ENCODE data around the gene KCTD14. TPM values are rescaled to one million over a fixed set of nuclear protein-coding genes. Genes with fewer than 3 reads are reported as not detected.
"Not testable (repeated sequence)": the region's sequence is repeated elsewhere in the genome, so short reads cannot be mapped to it uniquely, and the experiment has no call there.

KCTD14 gene
- total RNA-seq, 1 experiment from 2014 or later, result 8.2 TPM

DNA sequence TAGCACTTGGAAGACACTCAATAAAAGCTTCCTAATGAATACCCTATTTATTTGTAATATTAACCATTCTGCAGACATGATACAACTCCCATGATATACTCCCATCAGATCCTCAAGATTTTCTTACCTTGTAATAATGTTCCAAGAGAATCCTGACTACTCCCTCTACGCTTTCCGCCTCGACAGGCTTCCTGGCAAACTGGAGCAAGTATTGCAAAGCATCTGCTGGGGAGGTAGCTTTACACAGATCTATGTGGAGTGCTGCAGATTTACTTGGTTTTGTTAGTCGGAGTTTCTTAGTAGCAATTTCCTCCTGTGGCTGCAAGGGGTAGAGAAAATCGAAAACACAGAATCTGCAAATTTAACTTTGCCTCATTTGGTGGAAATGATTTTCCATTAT, 32.1 kb downstream of the KCTD14 start:
- BruUV-seq (replicated peaks), result no TSS peak
- H3K27me3 Mint-ChIP-seq (ENCODE audit: insufficient read depth, unreplicated experiment), result no peaks in the 10 kb centered on the region
- TF ChIP-seq, protein P1, sequence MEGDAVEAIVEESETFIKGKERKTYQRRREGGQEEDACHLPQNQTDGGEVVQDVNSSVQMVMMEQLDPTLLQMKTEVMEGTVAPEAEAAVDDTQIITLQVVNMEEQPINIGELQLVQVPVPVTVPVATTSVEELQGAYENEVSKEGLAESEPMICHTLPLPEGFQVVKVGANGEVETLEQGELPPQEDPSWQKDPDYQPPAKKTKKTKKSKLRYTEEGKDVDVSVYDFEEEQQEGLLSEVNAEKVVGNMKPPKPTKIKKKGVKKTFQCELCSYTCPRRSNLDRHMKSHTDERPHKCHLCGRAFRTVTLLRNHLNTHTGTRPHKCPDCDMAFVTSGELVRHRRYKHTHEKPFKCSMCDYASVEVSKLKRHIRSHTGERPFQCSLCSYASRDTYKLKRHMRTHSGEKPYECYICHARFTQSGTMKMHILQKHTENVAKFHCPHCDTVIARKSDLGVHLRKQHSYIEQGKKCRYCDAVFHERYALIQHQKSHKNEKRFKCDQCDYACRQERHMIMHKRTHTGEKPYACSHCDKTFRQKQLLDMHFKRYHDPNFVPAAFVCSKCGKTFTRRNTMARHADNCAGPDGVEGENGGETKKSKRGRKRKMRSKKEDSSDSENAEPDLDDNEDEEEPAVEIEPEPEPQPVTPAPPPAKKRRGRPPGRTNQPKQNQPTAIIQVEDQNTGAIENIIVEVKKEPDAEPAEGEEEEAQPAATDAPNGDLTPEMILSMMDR (IDR thresholded peaks at IDR 0.05; ENCODE audit: insufficient read depth in 1 of 2, low read depth in 1 of 2, low read length in 1 of 2, severe bottlenecking in 1 of 2, unreplicated experiment in 1 of 2), result no peak
- no peaks in the 10 kb centered on the region for H3K9me3 Mint-ChIP-seq (ENCODE audit: unreplicated experiment)
- ChIA-PET CTCF (no interaction called here), POLR2A (no interaction called here)
- DNase-seq, result no peak
- Histone ChIP-seq H3K36me3 (ENCODE audit: control insufficient read depth, insufficient read depth, low read length) (no peaks in the 10 kb centered on the region; the same call in 1 of the 2 replicates), H3K4me3 (ENCODE audit: low read depth, low read length) (no peak overlapping the region), H3K4me1 (peaks cover 12% of the 10 kb centered on the region), H3K27me3 (replicated peaks; ENCODE audit: control insufficient read depth, insufficient read depth, low read length) (no peaks in the 10 kb centered on the region), H3K9me3 (no peaks in the 10 kb centered on the region)
- no peak overlapping the region for H3K27ac Mint-ChIP-seq (ENCODE audit: unreplicated experiment)
- H3K4me3 Mint-ChIP-seq (ENCODE audit: unreplicated experiment), result no peak overlapping the region
- intact Hi-C loops (cut with micrococcal nuclease; ENCODE audit: unreplicated experiment), result no loop called here
- H3K4me1 Mint-ChIP-seq (ENCODE audit: low read depth, unreplicated experiment), result peaks cover 12% of the 10 kb centered on the region
- peaks cover 34% of the 10 kb centered on the region for H3K36me3 Mint-ChIP-seq (ENCODE audit: insufficient read depth, unreplicated experiment)

DNA sequence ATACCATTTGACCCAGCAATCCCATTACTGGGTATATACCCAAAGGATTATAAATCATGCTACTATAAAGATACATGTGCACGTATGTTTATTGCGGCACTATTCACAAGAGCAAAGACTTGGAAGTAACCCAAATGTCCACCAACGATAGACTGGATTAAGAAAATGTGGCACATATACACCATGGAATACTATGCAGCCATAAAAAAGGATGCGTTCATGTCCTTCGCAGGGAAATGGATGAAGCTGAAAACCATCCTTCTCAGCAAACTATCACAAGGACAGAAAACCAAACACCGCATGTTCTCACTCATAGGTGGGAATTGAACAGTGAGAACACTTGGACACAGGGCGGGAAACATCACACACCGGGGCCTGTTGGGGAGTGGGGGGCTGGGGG, 36.6 kb downstream of the KCTD14 start:
- intact Hi-C loops (cut with micrococcal nuclease; ENCODE audit: unreplicated experiment); H3K4me1 ChIP-seq; H3K27me3 Mint-ChIP-seq (ENCODE audit: insufficient read depth, unreplicated experiment); BruUV-seq (replicated peaks); DNase-seq; H3K9me3 ChIP-seq; H3K36me3 ChIP-seq (ENCODE audit: control insufficient read depth, insufficient read depth, low read length); H3K27me3 ChIP-seq (replicated peaks; ENCODE audit: control insufficient read depth, insufficient read depth, low read length); H3K27ac Mint-ChIP-seq (ENCODE audit: unreplicated experiment); H3K4me3 Mint-ChIP-seq (ENCODE audit: unreplicated experiment); H3K9me3 Mint-ChIP-seq (ENCODE audit: unreplicated experiment); H3K4me3 ChIP-seq (ENCODE audit: low read depth, low read length): not testable (repeated sequence)
- Mint-ChIP-seq H3K36me3 (ENCODE audit: insufficient read depth, unreplicated experiment) (peaks cover 41% of the 10 kb centered on the region), H3K4me1 (ENCODE audit: low read depth, unreplicated experiment) (peaks cover 10% of the 10 kb centered on the region)
- POLR2A ChIA-PET, result interaction anchor here (0.5 kb wide), 1 partner anchor 8 kb away, joined by 4 read pairs; the partner anchor contains the start of gene INTS4
- CTCF ChIA-PET, result interaction anchor here (0.5 kb wide), 1 partner anchor 66 kb away, joined by 3 read pairs; no protein-coding TSS in a partner anchor

DNA sequence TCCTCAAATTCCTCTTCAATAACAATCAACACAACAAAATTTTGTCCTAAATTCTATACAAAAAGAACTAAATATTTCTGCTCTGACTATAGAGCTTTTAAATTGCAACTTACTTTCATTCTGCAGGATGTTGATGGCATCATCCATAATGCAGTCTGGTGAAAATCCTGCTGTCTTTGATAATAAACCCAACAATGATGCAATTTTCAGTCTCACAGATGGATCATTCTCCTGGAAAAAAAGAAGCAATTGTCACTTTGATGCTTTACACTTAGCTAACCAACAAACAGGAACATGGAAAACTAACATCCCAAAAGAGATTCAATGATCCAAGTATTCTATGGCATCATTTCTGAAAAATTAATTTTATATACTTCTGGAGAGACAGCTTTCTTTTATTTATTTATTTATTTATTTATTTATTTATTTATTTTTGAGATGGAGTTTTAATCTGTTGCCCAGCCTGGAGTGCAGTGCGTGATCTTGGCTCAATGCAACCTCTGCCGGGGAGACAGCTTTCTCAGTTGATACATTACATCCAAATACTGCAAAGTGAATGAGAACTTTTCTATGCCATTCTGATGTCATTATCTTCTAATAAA, 41.6 kb downstream of the KCTD14 start:
- Histone ChIP-seq H3K4me1 (no peaks in the 10 kb centered on the region), H3K4me3 (ENCODE audit: low read depth, low read length) (no peak overlapping the region), H3K36me3 (ENCODE audit: control insufficient read depth, insufficient read depth, low read length) (no peaks in the 10 kb centered on the region), H3K27me3 (replicated peaks; ENCODE audit: control insufficient read depth, insufficient read depth, low read length) (no peaks in the 10 kb centered on the region), H3K9me3 (no peaks in the 10 kb centered on the region)
- BruUV-seq (replicated peaks), result no TSS peak
- H3K4me1 Mint-ChIP-seq (ENCODE audit: low read depth, unreplicated experiment), result peaks cover 10% of the 10 kb centered on the region
- H3K36me3 Mint-ChIP-seq (ENCODE audit: insufficient read depth, unreplicated experiment), result peaks cover 53% of the 10 kb centered on the region
- POLR2A ChIA-PET, result interaction anchor here (0.6 to 1.5 kb wide), 2 partner anchors 13 to 181 kb away, joined by 3 to 8 read pairs; partner anchors contain the start of gene INTS4
- CTCF ChIA-PET, result no interaction called here
- H3K9me3 Mint-ChIP-seq (ENCODE audit: unreplicated experiment), result no peaks in the 10 kb centered on the region
- no peaks in the 10 kb centered on the region for H3K27me3 Mint-ChIP-seq (ENCODE audit: insufficient read depth, unreplicated experiment)
- DNase-seq, result no peak
- intact Hi-C loops (cut with micrococcal nuclease; ENCODE audit: unreplicated experiment), result no loop called here
- H3K4me3 Mint-ChIP-seq (ENCODE audit: unreplicated experiment), result no peak overlapping the region
- TF ChIP-seq, protein P1 (IDR thresholded peaks at IDR 0.05; ENCODE audit: insufficient read depth in 1 of 2, low read depth in 1 of 2, low read length in 1 of 2, severe bottlenecking in 1 of 2, unreplicated experiment in 1 of 2), result no peak
- H3K27ac Mint-ChIP-seq (ENCODE audit: unreplicated experiment), result no peak overlapping the region

All from Caco-2 (cell line).